B cell (primary cell): ENCODE data around the gene COL25A1. TPM values are rescaled to one million over a fixed set of nuclear protein-coding genes. Genes with fewer than 3 reads are reported as not detected.

Experiments
- ATAC-seq: fragments of 200-7000 bp; cut with Tn5 transposase; one replicate; pipeline ENCODE4 v1.10.0; 2021; ENCODE audit warnings: low read depth, mild to moderate bottlenecking, moderate number of reproducible peaks, moderate library complexity
- CTCF ChIA-PET: fragments of 350-600 bp; sonication (Branson Sonifier 250); formaldehyde crosslinking; loops from one replicate; lab custom pipeline; 2021; ENCODE audit warnings: antibody characterized with exemption, inconsistent platforms; lab: Charles Lee
- POLR2A ChIA-PET: fragments of 350-600 bp; sonication (Branson Sonifier 250); formaldehyde crosslinking; loops from one replicate; lab custom pipeline; 2021; ENCODE audit warnings: antibody characterized with exemption; lab: Charles Lee
- DNase-seq: peaks from one replicate; pipeline ENCODE4 v3.0.0; 2013
- H2AFZ ChIP-seq: 2 replicates; pipeline ENCODE4 v1.6.1; 2012; ENCODE audit warnings: mild to moderate bottlenecking, low read depth, low read length; ENCODE audit not compliant: insufficient read depth, poor library complexity, severe bottlenecking
- H3K27ac ChIP-seq, 2 donors: 1 replicate in 1 of 2; 2 replicates in 1 of 2; pipeline ENCODE4 v1.5.1; 2012 to 2013; ENCODE audit warnings: low read length in 2 of 2, mild to moderate bottlenecking in 2 of 2, moderate library complexity in 1 of 2
- H3K27me3 ChIP-seq, 4 experiments: fragments of 200-600 bp in 1 of 4; sonication (generic) in 1 of 4; replicated peaks in 1 of 4; 1 replicate in 2 of 4; 2 replicates in 2 of 4; pipeline versions ENCODE4 v1.6.1 to v1.7.0; 2013 to 2016; ENCODE audit warnings: low read length in 3 of 4, mild to moderate bottlenecking in 2 of 4, mixed read lengths in 1 of 4, moderate library complexity in 1 of 4; ENCODE audit not compliant: insufficient read depth in 4 of 4, control insufficient read depth in 3 of 4; ENCODE audit errors: control extremely low read depth in 1 of 4
- H3K36me3 ChIP-seq, 2 experiments: replicated peaks in 1 of 2; 1 replicate in 1 of 2; 2 replicates in 1 of 2; pipeline versions ENCODE4 v1.6.1 to v1.7.1; 2013; ENCODE audit warnings: low read length in 1 of 2; ENCODE audit not compliant: insufficient read depth in 2 of 2, control insufficient read depth in 1 of 2; ENCODE audit errors: control extremely low read depth in 1 of 2, extremely low read depth in 1 of 2
- H3K4me1 ChIP-seq, 2 donors: fragments of 200-600 bp in 1 of 2; sonication (generic) in 1 of 2; 1 replicate in 1 of 2; 2 replicates in 1 of 2; pipeline versions ENCODE4 v1.5.1 to v1.6.1; 2013 to 2017; ENCODE audit warnings: low read length in 2 of 2; ENCODE audit not compliant: control insufficient read depth in 2 of 2, insufficient read depth in 2 of 2
- H3K4me2 ChIP-seq: replicated peaks from 2 replicates; pipeline ENCODE3; 2012; ENCODE audit warnings: mild to moderate bottlenecking, low read depth, low read length; ENCODE audit not compliant: poor library complexity, severe bottlenecking
- H3K4me3 ChIP-seq, 5 experiments: fragments of 200-600 bp in 1 of 5; sonication (generic) in 1 of 5; 1 replicate in 3 of 5; 2 replicates in 2 of 5; pipeline versions ENCODE4 v1.5.1 to v1.7.0; 2011 to 2016; ENCODE audit warnings: low read length in 4 of 5, mild to moderate bottlenecking in 4 of 5, low read depth in 2 of 5, control low read depth in 1 of 5, moderate library complexity in 1 of 5; ENCODE audit not compliant: insufficient read depth in 1 of 5; ENCODE audit errors: control extremely low read depth in 1 of 5, extremely low read depth in 1 of 5
- H3K79me2 ChIP-seq: fragments of 200-600 bp; sonication (generic); one replicate; pipeline ENCODE4 v1.6.0; 2016; ENCODE audit warnings: low read length; ENCODE audit not compliant: control insufficient read depth, insufficient read depth
- H3K9ac ChIP-seq: fragments of 200-600 bp; sonication (generic); 2 replicates; pipeline ENCODE4 v1.6.1; 2017; ENCODE audit warnings: mild to moderate bottlenecking, low read length, moderate library complexity
- H3K9me3 ChIP-seq, 3 donors: one replicate each; pipeline versions ENCODE4 v1.6.1 to v1.7.1; 2013; ENCODE audit warnings: low read length in 2 of 3; ENCODE audit not compliant: control insufficient read depth in 2 of 3, insufficient read depth in 1 of 3; ENCODE audit errors: control extremely low read depth in 1 of 3
- H4K20me1 ChIP-seq: 2 replicates; pipeline ENCODE4 v1.6.0; 2012; ENCODE audit warnings: mild to moderate bottlenecking, low read length; ENCODE audit not compliant: insufficient read depth, control insufficient read depth, poor library complexity, severe bottlenecking
- H3K27ac Mint-ChIP-seq: one replicate; pipeline ENCODE4 v1.8.0; 2021; ENCODE audit warnings: mixed read lengths
- H3K27me3 Mint-ChIP-seq: one replicate; pipeline ENCODE4 v1.8.0; 2021; ENCODE audit warnings: mixed read lengths
- H3K4me1 Mint-ChIP-seq: one replicate; pipeline ENCODE4 v1.8.0; 2021; ENCODE audit warnings: mixed read lengths
- H3K4me3 Mint-ChIP-seq: one replicate; pipeline ENCODE4 v1.8.0; 2021; ENCODE audit warnings: mixed read lengths
- H3K9me3 Mint-ChIP-seq: one replicate; pipeline ENCODE4 v1.8.0; 2022; ENCODE audit warnings: mixed read lengths; ENCODE audit not compliant: insufficient read depth
- CTCF ChIP-seq: fragments of 200-600 bp; IDR thresholded peaks from one replicate; pipeline ENCODE4 v1.8.0; 2022; ENCODE audit warnings: antibody characterized with exemption, mild to moderate bottlenecking
- EZH2 ChIP-seq: IDR thresholded peaks from 2 replicates; pipeline ENCODE4 v1.6.1; 2012; ENCODE audit warnings: borderline replicate concordance, low read depth, mild to moderate bottlenecking, moderate library complexity, low read length; ENCODE audit not compliant: insufficient read depth, poor library complexity, severe bottlenecking
- WGBS: methylation state at CpG from one replicate; pipeline ENCODE4 v1.1.5; 2013; ENCODE audit warnings: missing lambda C conversion rate; ENCODE audit not compliant: insufficient coverage; 5-methylcytosine and 5-hydroxymethylcytosine counted together
- intact Hi-C: fragments of 100-400 bp; cut with micrococcal nuclease; formaldehyde crosslinking; loops from one replicate; pipeline ENCODE4 v1.10.0; 2022
- polyA plus RNA-seq: library from polyadenylated mRNA; depleted of rRNA; stranded (reverse); fragments of >200 nt; gene quantifications from 2 replicates; pipeline ENCODE4 v1.2.3, GENCODE V29; 2012
- total RNA-seq, 2 donors: library from RNA; stranded (reverse); fragments of 120-200 nt in 1 of 2; gene quantifications; 1 replicate in 1 of 2; 2 replicates in 1 of 2; pipeline versions ENCODE4 v1.2.3 to v1.2.4, GENCODE V29; 2013 to 2022

The COL25A1 gene
- total and polyA plus RNA-seq, 2 donors (not counting 1 experiment from before 2014, with no cell fraction given) = not detected

GRCh38 chr4:108834835-108835384 lies 467.5 kb downstream of the COL25A1 start:
- TF ChIP-seq EZH2 = no peak
- TF ChIP-seq CTCF = no peak
- intact Hi-C loops = no loop called here
- no peaks in the 10 kb centered on the region for H3K9me3 ChIP-seq
- H3K27me3 ChIP-seq = no peaks in the 10 kb centered on the region
- no peak overlapping the region for H3K4me3 Mint-ChIP-seq
- no peaks in the 10 kb centered on the region for H3K4me1 ChIP-seq
- H3K4me3 ChIP-seq = no peak overlapping the region
- H3K27me3 Mint-ChIP-seq = peaks cover 8% of the 10 kb centered on the region
- no peaks in the 10 kb centered on the region for H3K4me1 Mint-ChIP-seq
- CTCF ChIA-PET = no interaction called here
- H3K36me3 ChIP-seq = no peaks in the 10 kb centered on the region
- no peaks in the 10 kb centered on the region for H3K9me3 Mint-ChIP-seq
- H3K9ac ChIP-seq = no peak overlapping the region
- H2AFZ ChIP-seq = no peak overlapping the region
- H3K27ac ChIP-seq = no peak overlapping the region
- H3K4me2 ChIP-seq = no peak overlapping the region
- ATAC-seq (no peak), DNase-seq (no peak)
- no peak overlapping the region for H3K27ac Mint-ChIP-seq
- POLR2A ChIA-PET = no interaction called here
- H4K20me1 ChIP-seq = no peaks in the 10 kb centered on the region
- WGBS = no CpG with 5 or more reads among the region's 3 CpGs
- no peaks in the 10 kb centered on the region for H3K79me2 ChIP-seq

- H3K4me1 Mint-ChIP-seq = no peaks in the 10 kb centered on the region
- intact Hi-C loops = no loop called here
Observed at GRCh38 chr4:108834166-108834834, 468.2 kb downstream of the COL25A1 start.

More at GRCh38 chr4:108834166-108834834, 468.2 kb downstream of the COL25A1 start:
- Histone ChIP-seq H3K27me3 (no peaks in the 10 kb centered on the region), H3K4me2 (no peak overlapping the region), H3K27ac (no peak overlapping the region), H3K36me3 (no peaks in the 10 kb centered on the region), H3K4me3 (no peak overlapping the region), H4K20me1 (no peaks in the 10 kb centered on the region), H3K9me3 (no peaks in the 10 kb centered on the region), H2AFZ (no peak overlapping the region), H3K79me2 (no peaks in the 10 kb centered on the region), H3K9ac (no peak overlapping the region), H3K4me1 (no peaks in the 10 kb centered on the region)
- no peak overlapping the region for H3K27ac Mint-ChIP-seq
- DNase-seq = no peak
- H3K27me3 Mint-ChIP-seq = peaks cover 12% of the 10 kb centered on the region
- TF ChIP-seq CTCF = no peak
- TF ChIP-seq EZH2 = no peak
- no peaks in the 10 kb centered on the region for H3K9me3 Mint-ChIP-seq
- CTCF ChIA-PET = no interaction called here
- H3K4me3 Mint-ChIP-seq = no peak overlapping the region
- WGBS = 100% methylated on average over 1 of the region's 9 CpGs
- POLR2A ChIA-PET = no interaction called here
- no peak for ATAC-seq
